ENCODE results near the gene DCTPP1.

DCTPP1 gene

DNA sequence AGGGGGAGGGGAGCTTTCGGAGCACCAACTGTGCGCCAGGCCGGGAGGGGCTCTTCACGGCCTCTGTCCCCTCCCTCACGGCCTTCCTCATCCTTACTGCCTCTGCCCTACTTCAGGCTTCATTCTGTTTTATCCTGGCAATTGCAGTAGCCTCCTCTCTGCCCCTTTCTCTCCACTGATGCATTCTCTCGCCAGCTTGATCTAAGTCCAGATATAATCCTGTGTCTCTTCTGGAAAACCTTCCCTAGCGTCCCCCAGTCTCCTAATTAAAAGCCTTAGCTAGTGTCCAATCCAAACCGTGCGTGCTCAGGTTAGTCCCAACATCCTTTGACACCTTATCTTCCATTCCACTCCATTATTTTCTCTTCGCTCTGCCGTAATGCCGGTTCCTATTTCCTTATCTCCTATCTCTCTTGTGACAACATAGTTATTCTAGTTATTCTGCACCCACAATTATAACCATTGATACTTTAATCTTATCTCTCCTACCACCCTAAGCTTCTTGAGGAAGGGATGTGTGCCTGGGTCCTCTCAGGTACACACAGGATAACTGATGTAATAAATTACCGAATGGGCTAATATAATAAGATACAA lies 33.7 kb downstream of the DCTPP1 start:
- DNase-seq (no peak), ATAC-seq (replicated peaks) (no peak)
- H3K4me1 Mint-ChIP-seq, result peaks cover 21 to 53% of the 10 kb centered on the region in 2 donors

DNA sequence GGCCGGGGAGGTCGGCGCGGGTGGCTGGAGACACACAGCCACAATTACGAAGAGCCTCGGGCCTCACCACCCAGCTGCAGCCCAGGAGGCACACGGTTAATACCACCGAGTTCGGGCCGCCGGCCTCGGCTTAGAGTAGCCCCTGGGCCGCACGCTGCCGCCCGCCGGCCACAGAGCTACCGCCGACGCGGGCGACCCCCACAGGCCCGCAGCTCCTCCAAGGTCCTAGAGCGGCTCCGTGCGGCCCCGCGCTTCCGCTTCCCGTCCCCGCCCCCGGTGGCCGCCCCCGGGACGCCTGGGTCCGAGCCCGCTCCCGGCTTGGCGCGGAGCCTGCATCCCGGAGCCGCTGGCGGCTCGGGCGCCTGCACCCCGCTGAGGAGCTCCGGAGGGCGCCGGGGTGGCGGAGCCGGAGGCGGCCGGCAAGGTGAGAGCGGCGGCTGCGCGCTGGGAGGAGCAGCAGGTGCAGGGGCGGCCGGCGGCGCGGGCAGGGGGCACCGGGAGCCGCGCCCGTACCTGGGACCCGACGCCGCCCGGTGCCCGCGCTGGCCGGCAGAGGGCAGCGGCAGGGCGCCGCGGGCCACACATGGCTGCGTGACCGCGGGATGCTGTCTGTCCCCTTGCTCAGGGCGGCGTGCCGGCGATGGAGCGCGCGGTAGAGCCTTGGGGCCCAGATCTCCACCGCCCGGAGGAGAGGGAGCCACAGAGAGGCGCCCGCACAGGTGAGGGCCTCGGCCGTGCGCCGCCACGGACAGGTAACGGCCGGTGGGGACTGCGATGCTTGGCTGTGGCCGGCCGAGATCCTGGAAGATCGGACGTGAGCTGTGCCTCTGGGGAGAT lies 34.5 kb downstream of the DCTPP1 start, which contains the start of gene ZNF48:
TSS of gene ZNF48 (plus strand) at position 266 of the 837 bp plus-strand sequence. CDS start at position 641, 375 bp downstream.
- Mint-ChIP-seq H3K9me3 (no peaks in the 10 kb centered on the region), H3K27ac (peak within 1 kb of the TSS; percentile 99), H3K36me3 (peaks cover 6 to 17% of the 10 kb centered on the region in 2 donors), H3K4me1 (peaks cover 21 to 46% of the 10 kb centered on the region in 2 donors), H3K27me3 (no peaks in the 10 kb centered on the region), H3K4me3 (peak within 1 kb of the TSS; percentile 90 to 99)
- DNase-seq (peak; percentile 69), ATAC-seq (replicated peaks) (peak; percentile 83 to 87)

More for the DNA sequence above, 33.7 kb downstream of the DCTPP1 start:
- Mint-ChIP-seq H3K4me3 (peak overlapping the region; percentile 90 to 99), H3K36me3 (peaks cover 6 to 17% of the 10 kb centered on the region in 2 donors), H3K27ac (peak overlapping the region; percentile 74), H3K9me3 (no peaks in the 10 kb centered on the region), H3K27me3 (no peaks in the 10 kb centered on the region)

DNA sequence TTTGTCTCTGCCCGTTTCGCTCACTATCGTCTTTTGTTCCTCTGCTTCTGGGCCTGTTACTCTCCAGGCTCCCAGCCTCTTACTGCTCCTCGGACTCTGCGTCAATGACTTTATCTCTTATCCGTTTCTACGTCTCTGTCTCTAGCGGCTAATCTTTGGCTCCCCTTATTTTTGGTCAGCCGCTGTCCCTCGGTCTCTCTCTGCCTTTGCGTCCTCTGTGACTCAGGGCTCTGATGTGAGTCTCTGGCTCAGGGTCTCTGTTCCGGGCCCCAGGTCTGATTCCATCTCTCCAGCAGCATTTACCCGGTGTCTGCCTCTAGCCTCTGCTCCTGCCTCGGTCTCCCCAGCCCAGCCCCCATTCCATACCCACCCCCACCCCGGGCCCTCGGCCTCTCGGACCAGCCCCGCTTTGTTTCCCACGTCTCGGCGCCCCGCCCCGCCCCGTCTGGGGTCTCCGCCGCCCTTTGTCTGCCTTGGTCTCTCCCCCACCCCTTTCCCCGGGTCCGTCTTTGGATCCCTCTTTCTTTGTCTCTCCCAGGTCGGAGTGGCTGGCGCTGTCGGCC lies 35.2 kb downstream of the DCTPP1 start:
- peak in 1 of 2 donors; percentile 1 for ATAC-seq (replicated peaks)

DNA sequence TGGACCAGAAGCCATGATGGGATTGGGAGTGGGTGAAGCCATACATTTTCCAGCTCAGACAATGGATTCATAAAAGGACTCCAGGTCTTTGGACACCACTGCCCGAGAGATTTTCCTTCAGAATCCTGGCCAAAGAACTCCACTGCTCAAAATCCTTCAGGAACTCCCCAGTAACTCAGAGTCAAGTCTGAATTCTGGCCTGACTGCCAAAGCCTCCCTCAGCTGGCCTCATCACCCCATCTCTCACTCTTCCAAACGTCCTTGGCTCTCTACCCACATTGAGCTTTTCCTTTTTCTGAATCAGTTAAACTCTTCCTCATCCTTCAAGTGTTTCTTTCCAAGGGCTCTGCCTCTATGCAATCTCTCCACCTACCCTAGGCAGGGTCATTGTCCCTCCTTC lies 46.3 kb downstream of the DCTPP1 start:
- Mint-ChIP-seq H3K27ac (peak overlapping the region; percentile 79), H3K4me3 (peak overlapping the region in 1 of 2 donors; percentile 90), H3K27me3 (no peaks in the 10 kb centered on the region), H3K4me1 (peaks cover 32 to 53% of the 10 kb centered on the region in 2 donors), H3K9me3 (peaks cover 0 to 2% of the 10 kb centered on the region in 2 donors), H3K36me3 (peaks cover 19 to 21% of the 10 kb centered on the region in 2 donors)
- no peak for DNase-seq
- no peak for ATAC-seq (replicated peaks)

More for the DNA sequence above, 35.2 kb downstream of the DCTPP1 start:
- H3K27me3 Mint-ChIP-seq, result no peaks in the 10 kb centered on the region
- peaks cover 6 to 17% of the 10 kb centered on the region in 2 donors for H3K36me3 Mint-ChIP-seq
- peak overlapping the region; percentile 90 to 99 for H3K4me3 Mint-ChIP-seq
- DNase-seq, result no peak
- H3K4me1 Mint-ChIP-seq, result peaks cover 18 to 39% of the 10 kb centered on the region in 2 donors
- peak overlapping the region; percentile 99 for H3K27ac Mint-ChIP-seq
- H3K9me3 Mint-ChIP-seq, result no peaks in the 10 kb centered on the region

DNA sequence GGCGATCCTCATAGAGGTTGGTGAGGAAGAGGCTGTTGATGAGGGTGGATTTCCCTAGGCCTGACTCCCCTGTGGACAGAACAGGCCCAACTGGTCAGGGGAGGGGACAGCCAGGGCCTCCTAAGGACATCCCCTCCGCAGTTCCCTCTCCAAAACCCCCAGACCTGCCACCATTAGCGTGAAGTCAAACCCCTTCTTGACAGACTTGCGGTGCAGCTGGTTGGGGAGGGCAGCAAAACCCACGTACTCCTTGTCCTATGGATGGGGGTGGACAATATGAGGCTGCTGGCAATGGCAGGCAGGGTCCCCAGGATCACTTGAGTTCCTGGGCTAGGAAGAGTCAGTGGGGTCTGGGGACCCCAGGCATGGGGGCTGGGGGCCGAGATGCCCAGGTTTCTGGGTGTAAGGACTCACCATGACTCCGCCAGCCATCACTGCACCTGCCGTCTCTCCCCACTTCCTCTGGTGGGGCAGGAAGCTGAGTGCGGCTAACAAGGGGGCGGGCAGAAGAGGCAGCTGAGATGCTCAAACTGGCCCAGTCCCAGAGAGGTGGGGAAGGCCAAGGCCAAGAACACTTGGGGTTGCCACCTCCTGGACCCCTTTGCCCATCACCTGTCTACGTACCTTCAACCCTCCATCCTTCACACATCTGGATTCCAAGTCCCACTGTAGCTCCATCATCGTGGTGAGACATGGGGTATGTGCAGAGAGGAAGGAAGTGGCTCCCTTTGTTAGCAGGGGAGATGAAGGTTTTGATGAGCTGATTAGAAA lies 47.5 kb downstream of the DCTPP1 start, which contains the start of gene SEPTIN1:
TSS of gene SEPTIN1 (minus strand) at position 451 of the 771 bp plus-strand sequence. CDS start at position 432, 19 bp downstream.
- Mint-ChIP-seq H3K36me3 (peaks cover 23 to 24% of the 10 kb centered on the region in 2 donors), H3K27me3 (no peaks in the 10 kb centered on the region), H3K4me1 (peaks cover 36 to 66% of the 10 kb centered on the region in 2 donors), H3K27ac (peak within 1 kb of the TSS; percentile 98), H3K4me3 (peak within 1 kb of the TSS; percentile 86 to 90), H3K9me3 (peaks cover 0 to 2% of the 10 kb centered on the region in 2 donors)
- peak; percentile 67 for DNase-seq
- peak; percentile 45 to 47 for ATAC-seq (replicated peaks)

DNA sequence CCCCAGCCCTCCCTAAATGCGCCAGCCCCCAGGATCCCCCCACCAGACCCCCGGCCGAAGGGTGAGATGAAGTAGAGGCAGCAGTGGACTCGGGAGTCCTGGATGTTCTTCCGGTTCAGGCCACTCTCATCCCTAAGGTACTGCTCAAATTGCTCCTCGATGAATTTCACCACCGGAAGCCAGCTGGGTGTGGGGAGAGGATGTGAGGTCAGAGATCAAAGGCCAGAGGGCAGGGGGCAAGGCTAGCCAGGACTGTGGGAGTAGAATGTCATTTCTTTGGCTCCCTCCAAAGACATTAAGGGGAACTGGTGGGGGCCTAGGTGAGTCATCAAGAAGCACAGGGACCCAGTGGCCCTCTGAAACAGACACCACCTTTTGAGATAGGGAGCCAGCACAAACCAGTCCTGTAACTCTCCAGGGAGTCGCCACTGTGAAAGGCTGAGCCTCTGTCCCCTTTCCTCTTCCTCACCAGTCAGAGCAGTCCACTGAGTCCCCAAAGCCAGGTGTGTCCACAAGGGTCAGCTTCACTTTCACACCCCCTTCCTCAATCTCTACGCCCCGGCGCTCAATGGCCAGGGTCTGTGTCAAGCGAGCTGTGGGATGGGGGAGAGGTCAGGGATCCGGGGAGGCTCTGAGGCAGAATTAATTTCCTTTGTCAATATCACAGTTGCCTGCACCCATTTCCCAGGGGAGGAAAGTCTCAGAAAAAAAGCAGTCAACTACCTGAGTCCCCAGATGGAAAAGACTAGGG lies 48.4 kb downstream of the DCTPP1 start:
- ATAC-seq (replicated peaks), result no peak
- no peak for DNase-seq
- H3K27me3 Mint-ChIP-seq, result no peaks in the 10 kb centered on the region
- peaks cover 0 to 2% of the 10 kb centered on the region in 2 donors for H3K9me3 Mint-ChIP-seq
- H3K36me3 Mint-ChIP-seq, result peaks cover 23 to 24% of the 10 kb centered on the region in 2 donors
- peaks cover 38 to 72% of the 10 kb centered on the region in 2 donors for H3K4me1 Mint-ChIP-seq
- peak overlapping the region; percentile 86 to 90 for H3K4me3 Mint-ChIP-seq
- peak overlapping the region; percentile 98 for H3K27ac Mint-ChIP-seq

DNA sequence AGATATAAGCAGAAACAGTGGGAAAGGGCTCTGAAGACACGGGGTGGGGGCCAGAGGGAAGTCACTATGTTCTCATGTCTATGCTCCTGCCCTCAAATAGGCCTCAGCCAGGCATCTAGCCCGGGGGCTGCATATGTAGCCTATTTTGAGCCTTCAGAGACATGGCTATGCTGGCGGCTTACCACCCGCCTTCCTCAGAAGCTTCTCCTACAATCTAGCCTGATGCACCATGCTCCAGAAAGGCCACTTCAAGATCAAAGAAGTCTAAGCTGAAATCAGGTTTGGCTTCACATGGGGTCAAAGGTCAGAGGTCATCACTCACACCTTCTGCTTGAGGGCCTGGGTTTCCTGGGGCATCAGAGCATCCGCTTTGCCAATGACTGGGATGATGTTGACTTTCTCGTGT lies 49.0 kb downstream of the DCTPP1 start:
- ATAC-seq (replicated peaks) (no peak), DNase-seq (no peak)
- Mint-ChIP-seq H3K36me3 (peaks cover 23 to 24% of the 10 kb centered on the region in 2 donors), H3K27ac (peak overlapping the region; percentile 51), H3K4me1 (peaks cover 38 to 72% of the 10 kb centered on the region in 2 donors), H3K4me3 (peak overlapping the region; percentile 86 to 90), H3K27me3 (no peaks in the 10 kb centered on the region), H3K9me3 (peaks cover 0 to 2% of the 10 kb centered on the region in 2 donors)

DNA sequence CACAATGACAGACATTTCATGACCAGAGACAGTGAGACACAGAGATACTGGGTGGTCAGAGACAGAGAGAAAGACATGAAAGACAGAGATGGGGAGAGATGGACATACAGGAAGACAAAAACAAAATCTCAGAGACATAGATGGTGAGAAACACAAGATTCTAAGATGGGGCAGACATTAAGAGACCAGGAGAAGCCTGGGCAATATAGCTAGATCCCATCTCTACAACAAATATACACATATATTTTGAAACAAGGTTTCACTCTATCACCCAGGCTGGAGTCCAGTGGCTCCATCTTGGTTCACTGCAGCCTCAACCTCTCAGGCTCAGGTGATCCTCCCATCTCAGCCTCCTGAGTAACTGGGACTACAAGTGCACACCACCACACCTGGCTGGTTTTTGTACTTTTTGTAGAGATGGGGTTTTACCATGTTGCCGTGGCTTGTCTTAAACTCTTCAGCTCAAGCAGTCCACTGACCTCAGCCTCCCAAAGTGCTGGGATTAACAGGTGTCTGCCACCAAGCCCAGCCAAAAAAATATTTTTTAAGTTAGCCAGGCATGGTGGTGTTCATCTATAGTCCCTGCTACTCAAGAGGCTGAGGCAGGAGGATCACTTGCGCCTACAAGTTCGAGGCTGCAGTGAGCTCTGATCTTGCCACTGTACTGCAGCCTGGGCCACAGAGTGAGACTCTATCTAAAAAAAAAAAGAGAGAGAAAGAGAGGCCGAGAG lies 49.6 kb downstream of the DCTPP1 start:
- Mint-ChIP-seq H3K27ac (peak overlapping the region; percentile 100), H3K4me3 (peak overlapping the region; percentile 97 to 100), H3K36me3 (peaks cover 23 to 24% of the 10 kb centered on the region in 2 donors), H3K4me1 (peaks cover 38 to 72% of the 10 kb centered on the region in 2 donors), H3K27me3 (no peaks in the 10 kb centered on the region), H3K9me3 (peaks cover 0 to 2% of the 10 kb centered on the region in 2 donors)
- DNase-seq (no peak), ATAC-seq (replicated peaks) (no peak)

DNA sequence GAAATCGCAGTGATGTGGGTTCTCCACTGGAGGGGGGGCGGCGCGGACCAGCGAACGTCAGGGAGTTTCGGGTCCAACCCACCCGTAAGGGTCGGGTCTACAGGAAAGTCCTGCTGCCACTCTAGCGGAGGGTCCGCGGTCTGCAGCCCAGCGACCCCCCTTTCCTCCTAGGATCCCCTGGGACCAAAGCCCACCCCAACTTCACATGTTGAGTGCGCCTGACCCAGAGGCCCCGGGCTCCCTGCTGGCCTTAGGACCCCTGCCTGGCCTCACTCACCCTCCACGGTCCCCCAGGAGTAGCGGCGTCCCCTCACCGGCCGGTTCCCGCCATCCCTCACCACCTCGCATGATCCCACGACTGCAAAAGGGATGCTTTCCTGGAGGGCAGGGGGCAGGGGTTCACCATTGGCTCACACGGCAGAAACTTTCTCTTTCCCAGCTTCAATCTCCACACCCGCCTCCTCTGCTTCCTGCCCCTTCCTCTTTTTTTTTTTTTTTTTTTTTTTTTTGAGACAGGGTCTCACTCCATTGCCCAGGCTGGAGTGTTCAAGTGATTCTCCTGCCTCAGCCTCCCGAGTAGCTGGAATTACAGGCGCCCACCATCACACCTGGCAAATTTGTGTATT lies 50.6 kb downstream of the DCTPP1 start:
- Mint-ChIP-seq H3K27ac (peak overlapping the region; percentile 100), H3K9me3 (peaks cover 0 to 2% of the 10 kb centered on the region in 2 donors), H3K4me3 (peak overlapping the region; percentile 97 to 100), H3K4me1 (peaks cover 38 to 72% of the 10 kb centered on the region in 2 donors), H3K27me3 (no peaks in the 10 kb centered on the region), H3K36me3 (peaks cover 23 to 24% of the 10 kb centered on the region in 2 donors)
- ATAC-seq (replicated peaks) (no peak), DNase-seq (no peak)

DNA sequence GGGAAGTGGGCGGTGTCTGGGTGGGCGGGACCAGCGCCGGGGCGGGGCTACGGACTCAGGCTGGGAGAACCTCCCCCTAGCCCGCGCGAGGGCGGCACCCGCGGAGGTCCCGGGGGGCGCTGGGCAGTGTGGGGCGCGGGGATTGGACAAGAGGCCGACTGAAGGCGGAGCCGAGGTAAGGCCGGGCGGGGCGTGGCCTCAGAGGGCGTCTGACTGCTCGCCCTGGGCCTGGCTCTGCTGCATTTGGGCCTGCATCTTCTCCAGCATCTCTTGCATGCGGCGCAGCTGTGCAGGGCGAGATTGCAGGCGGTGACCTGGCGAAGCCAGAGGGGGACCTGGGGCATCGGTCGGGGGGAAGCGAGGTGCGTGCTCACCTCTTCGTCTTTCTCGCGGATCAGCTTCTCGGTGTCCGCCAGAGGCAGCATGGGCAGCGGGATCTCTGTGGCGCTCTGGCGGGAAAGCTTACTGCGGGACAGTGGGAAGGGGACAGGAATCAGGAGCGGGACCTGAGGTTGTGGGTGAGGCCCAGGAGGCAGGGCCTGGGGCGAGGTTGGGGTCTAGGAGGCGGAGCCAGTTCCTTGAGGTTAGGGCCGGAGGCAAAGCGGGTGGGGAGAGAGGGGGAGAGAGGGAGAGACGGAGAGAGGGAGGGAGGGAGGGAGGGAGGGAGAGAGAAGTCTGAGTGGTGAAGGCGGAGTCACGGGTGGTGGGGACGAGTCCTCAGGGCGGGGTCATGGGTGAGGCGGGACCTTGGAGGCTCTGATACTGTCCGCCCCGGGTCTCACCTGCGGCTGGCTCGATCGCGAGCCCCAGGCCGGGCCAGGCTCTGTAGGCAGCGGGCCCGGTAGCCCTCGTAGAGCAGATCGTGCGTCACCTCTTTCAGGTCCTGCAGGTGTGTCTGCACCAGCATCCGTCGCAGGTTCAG lies 51.3 kb downstream of the DCTPP1 start:
- peaks cover 35 to 68% of the 10 kb centered on the region in 2 donors for H3K4me1 Mint-ChIP-seq
- ATAC-seq (replicated peaks), result peak; percentile 84 to 88
- H3K4me3 Mint-ChIP-seq, result peak overlapping the region; percentile 97 to 100
- peaks cover 23 to 24% of the 10 kb centered on the region in 2 donors for H3K36me3 Mint-ChIP-seq
- H3K9me3 Mint-ChIP-seq, result peaks cover 0 to 2% of the 10 kb centered on the region in 2 donors
- H3K27ac Mint-ChIP-seq, result peak overlapping the region; percentile 100
- H3K27me3 Mint-ChIP-seq, result no peaks in the 10 kb centered on the region
- peak; percentile 98 for DNase-seq

DNA sequence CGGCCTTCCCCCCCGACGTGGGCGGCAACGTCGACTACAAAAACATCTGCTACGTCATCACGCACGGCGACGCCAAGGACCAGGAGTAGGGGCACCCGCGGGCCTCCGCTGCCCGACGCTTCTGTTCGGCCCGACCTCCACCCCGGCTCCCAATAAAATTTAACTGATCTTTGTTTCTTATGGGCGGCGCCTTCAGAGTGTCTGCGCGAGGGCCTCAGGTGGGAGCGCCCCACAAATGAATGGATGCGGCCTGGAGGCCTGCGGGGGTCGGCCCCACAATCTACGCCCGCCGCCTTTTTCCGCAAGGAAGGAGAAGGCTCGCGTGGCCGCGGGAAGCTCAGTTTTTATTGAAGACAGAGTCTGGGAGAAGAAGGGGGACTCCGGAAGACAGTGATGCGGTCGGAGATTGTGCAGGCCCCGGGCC lies 52.0 kb downstream of the DCTPP1 start:
- ATAC-seq (replicated peaks) (peak; percentile 52 to 62), DNase-seq (peak; percentile 83)
- Mint-ChIP-seq H3K36me3 (peaks cover 23 to 24% of the 10 kb centered on the region in 2 donors), H3K4me1 (peaks cover 35 to 61% of the 10 kb centered on the region in 2 donors), H3K9me3 (peaks cover 0 to 2% of the 10 kb centered on the region in 2 donors), H3K27ac (peak overlapping the region; percentile 100), H3K4me3 (peak overlapping the region; percentile 97 to 100), H3K27me3 (no peaks in the 10 kb centered on the region)
